ENCODE data around the gene ALDH18A1. TPM values are rescaled to one million over a fixed set of nuclear protein-coding genes. Genes with fewer than 3 reads are reported as not detected.

ALDH18A1 gene
- total and polyA plus RNA-seq, 12 donors = 5.9 to 19.5 (median 12.9) TPM

GRCh38 chr10:95657250-95657649 lies 739 bp upstream of the ALDH18A1 start:
- WGBS, 2 donors = 54 to 100% methylated on average over 1 of the region's 1 CpG
- ATAC-seq (no peak), DNase-seq (no peak)
- Histone ChIP-seq H3K4me3 (peak overlapping the region in 7 of 10 donors; percentile 65 to 96 (median 85)), H3K36me3 (peaks cover 0 to 12% (median 3%) of the 10 kb centered on the region in 9 donors), H3K27me3 (no peaks in the 10 kb centered on the region), H3K4me1 (peaks cover 0 to 21% (median 10%) of the 10 kb centered on the region in 9 donors), H3K27ac (no peak overlapping the region), H3K9me3 (no peaks in the 10 kb centered on the region)
- no peak for TF ChIP-seq CTCF (IDR thresholded peaks at IDR 0.05)
- intact Hi-C loops (cut with DNase I) = no loop called here

GRCh38 chr10:95655571-95656290 lies 780 bp downstream of the ALDH18A1 start:
- peaks cover 0 to 21% (median 10%) of the 10 kb centered on the region in 9 donors for H3K4me1 ChIP-seq
- peaks cover 0 to 27% (median 15%) of the 10 kb centered on the region in 9 donors for H3K36me3 ChIP-seq
- H3K4me3 ChIP-seq = peak overlapping the region; percentile 58 to 100 (median 82)
- H3K27ac ChIP-seq = peak overlapping the region in 8 of 10 donors; percentile 10 to 81 (median 63)
- no peak for DNase-seq
- H3K9me3 ChIP-seq = peaks cover 0 to 10% (median 0%) of the 10 kb centered on the region in 11 donors
- H3K27me3 ChIP-seq = no peaks in the 10 kb centered on the region
- intact Hi-C loops (cut with DNase I) = no loop called here
- WGBS, 2 donors = 16% methylated on average over 23 of the region's 23 CpGs
- TF ChIP-seq CTCF (IDR thresholded peaks at IDR 0.05) = no peak
- ATAC-seq = peak in 6 of 8 donors; percentile 4 to 27 (median 16)

GRCh38 chr10:95653895-95654294 lies 2.6 kb downstream of the ALDH18A1 start:
- peaks cover 0 to 21% (median 10%) of the 10 kb centered on the region in 9 donors for H3K4me1 ChIP-seq
- H3K9me3 ChIP-seq = peaks cover 0 to 10% (median 0%) of the 10 kb centered on the region in 11 donors
- intact Hi-C loops (cut with DNase I) = no loop called here
- H3K4me3 ChIP-seq = no peak overlapping the region
- H3K27ac ChIP-seq = no peak overlapping the region
- no peaks in the 10 kb centered on the region for H3K27me3 ChIP-seq
- ATAC-seq (no peak), DNase-seq (no peak)
- 91 to 96% methylated on average over 5 of the region's 5 CpGs for WGBS, 2 donors
- peaks cover 0 to 42% (median 15%) of the 10 kb centered on the region in 9 donors for H3K36me3 ChIP-seq
- TF ChIP-seq CTCF (IDR thresholded peaks at IDR 0.05) = no peak

- Histone ChIP-seq H3K4me1 (peaks cover 0 to 16% (median 9%) of the 10 kb centered on the region in 9 donors), H3K4me3 (no peak overlapping the region), H3K27ac (no peak overlapping the region), H3K9me3 (peaks cover 0 to 10% (median 0%) of the 10 kb centered on the region in 11 donors), H3K36me3 (peaks cover 0 to 65% (median 21%) of the 10 kb centered on the region in 9 donors), H3K27me3 (no peaks in the 10 kb centered on the region)
- no peak for ATAC-seq
- no peak for DNase-seq
- 96 to 100% methylated on average over 1 of the region's 1 CpG for WGBS, 2 donors
- intact Hi-C loops (cut with DNase I) = no loop called here
- TF ChIP-seq CTCF (IDR thresholded peaks at IDR 0.05) = no peak
Measured at GRCh38 chr10:95651346-95652060, 5.0 kb downstream of the ALDH18A1 start.
